AG09319 (cell line): ENCODE results near the gene PLCB1.

Experiments
- DNase-seq: peaks from one replicate; pipeline ENCODE4 v3.0.0-alpha.2; 2010; ENCODE audit warnings: low read depth; ENCODE audit errors: extremely low read depth
- CTCF ChIP-seq: IDR thresholded peaks from 2 replicates; pipeline ENCODE4 v1.5.1; 2011; ENCODE audit warnings: low read depth, mild to moderate bottlenecking, inconsistent platforms, low read length, moderate library complexity

PLCB1 gene

GRCh38 chr20:8735674-8736073 lies 603.6 kb downstream of the PLCB1 start:
- no peak for DNase-seq
- TF ChIP-seq CTCF, result no peak

GRCh38 chr20:8740265-8740664 lies 608.2 kb downstream of the PLCB1 start:
- DNase-seq, result no peak
- no peak for TF ChIP-seq CTCF

- no peak for TF ChIP-seq CTCF
- no peak for DNase-seq
These were observed 612.3 kb downstream of the PLCB1 start for GRCh38 chr20:8744228-8744844.

GRCh38 chr20:8749101-8749500 lies 617.0 kb downstream of the PLCB1 start:
- no peak for DNase-seq
- no peak for TF ChIP-seq CTCF

GRCh38 chr20:8749986-8750385 lies 617.9 kb downstream of the PLCB1 start:
- TF ChIP-seq CTCF, result no peak
- no peak for DNase-seq

- no peak for DNase-seq
- TF ChIP-seq CTCF, result no peak
These were observed 623.5 kb downstream of the PLCB1 start for GRCh38 chr20:8755340-8756118.

GRCh38 chr20:8756410-8756809 lies 624.3 kb downstream of the PLCB1 start:
- TF ChIP-seq CTCF, result no peak
- DNase-seq, result no peak
